GM12873 (cell line): ENCODE measurements around the gene NUDT9.

Source experiments
- CTCF ChIP-seq: IDR thresholded peaks from 2 replicates; pipeline ENCODE4 v1.5.1; 2012; ENCODE audit warnings: low read depth, mild to moderate bottlenecking, moderate library complexity, low read length, control low read depth; ENCODE audit not compliant: insufficient read depth; ENCODE audit errors: missing control alignments

Gene NUDT9

DNA sequence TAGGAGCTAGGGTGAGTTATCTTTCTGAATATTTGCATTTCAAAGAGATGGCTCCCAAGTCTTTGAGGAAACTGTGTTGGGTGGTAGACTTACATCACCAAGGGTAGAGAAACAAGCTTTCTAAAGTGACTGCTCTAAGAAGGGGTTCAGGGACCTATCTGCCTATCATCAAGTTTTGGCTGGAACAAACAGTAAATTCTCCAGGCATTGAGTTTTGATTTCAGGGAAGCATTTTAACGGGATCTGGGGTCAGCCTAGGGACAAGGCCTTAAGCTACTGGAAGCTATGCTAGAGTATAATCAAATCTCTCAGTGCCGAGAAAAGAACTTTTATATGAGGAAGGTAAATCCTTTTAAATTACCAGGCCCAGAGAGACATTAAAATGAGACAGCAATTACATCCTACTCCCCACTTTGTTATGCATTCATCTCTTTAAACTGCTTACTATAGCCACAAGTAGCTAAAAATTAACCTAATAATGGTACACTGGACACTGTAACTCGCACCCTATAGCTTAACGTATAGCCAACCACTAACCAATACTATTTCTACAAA is 2.0 kb upstream of the NUDT9 start:
- TF ChIP-seq CTCF: no peak

GRCh38 chr4:87423317-87424098 is 1.1 kb downstream of the NUDT9 start:
- no peak for TF ChIP-seq CTCF

DNA sequence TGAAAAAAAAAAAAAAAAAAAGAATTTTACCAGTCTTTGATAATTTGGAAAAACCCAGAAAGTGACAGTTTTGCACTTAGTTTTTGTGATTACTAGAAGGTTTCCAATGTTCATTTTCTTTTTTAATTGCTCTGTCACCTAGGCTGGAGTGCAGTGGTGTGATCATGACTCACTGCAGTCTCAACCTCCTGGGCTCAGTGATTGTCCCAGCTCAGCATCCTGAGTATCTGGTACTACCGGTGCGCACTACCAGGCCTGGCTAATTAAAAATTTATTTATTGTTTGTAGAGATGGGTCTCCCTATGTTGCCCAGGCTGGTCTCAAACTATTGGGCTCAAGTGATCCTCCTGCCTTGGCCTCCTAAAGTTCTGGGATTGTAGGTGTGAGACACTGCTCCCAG is 3.3 kb downstream of the NUDT9 start:
- no peak for TF ChIP-seq CTCF

GRCh38 chr4:87426865-87427517 is 4.6 kb downstream of the NUDT9 start:
- no peak for TF ChIP-seq CTCF

DNA sequence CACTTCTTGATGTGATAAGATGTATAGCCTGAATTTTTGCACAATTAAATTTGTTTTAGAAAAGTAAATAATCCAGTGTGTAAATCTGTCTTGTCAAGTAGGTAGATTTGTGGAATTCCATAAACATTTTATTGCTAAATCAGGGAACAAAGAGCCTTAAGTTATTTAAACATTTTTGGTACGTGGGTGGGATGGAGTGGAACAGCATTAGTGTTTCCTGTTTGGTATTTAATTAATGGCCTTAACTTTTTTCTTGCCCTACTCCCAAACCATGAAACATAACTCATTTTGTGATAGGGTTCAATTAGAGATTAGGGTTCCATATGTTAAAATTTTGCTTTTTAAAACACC is 5.1 kb downstream of the NUDT9 start:
- TF ChIP-seq CTCF: no peak

- no peak for TF ChIP-seq CTCF
These were observed 6.6 kb downstream of the NUDT9 start for GRCh38 chr4:87428979-87429378.

GRCh38 chr4:87430038-87430437 is 7.7 kb downstream of the NUDT9 start:
- TF ChIP-seq CTCF: no peak
